Measurements from ENCODE around the gene SPDYE5.

The SPDYE5 gene

GRCh38 chr7:75536940-75537538 is 44.9 kb downstream of the SPDYE5 start:
- in situ Hi-C loops (cut with MboI; ENCODE audit: low sequenced_read_pairs) = no loop called here

GRCh38 chr7:75537731-75538130 is 45.6 kb downstream of the SPDYE5 start:
- in situ Hi-C loops (cut with MboI; ENCODE audit: low sequenced_read_pairs) = no loop called here

- in situ Hi-C loops (cut with MboI; ENCODE audit: low sequenced_read_pairs) = no loop called here
These were observed 54.3 kb downstream of the SPDYE5 start for GRCh38 chr7:75546237-75547015.
